HG03575 (cell line): ENCODE data around the gene EPHB4.

Source experiments
- ATAC-seq: cut with Tn5 transposase; IDR thresholded peaks from one replicate; pipeline ENCODE4 v1.9.1; 2021; ENCODE audit not compliant: unreplicated experiment, insufficient number of reproducible peaks, low FRiP score; ENCODE audit errors: extremely low read depth

Gene EPHB4

DNA sequence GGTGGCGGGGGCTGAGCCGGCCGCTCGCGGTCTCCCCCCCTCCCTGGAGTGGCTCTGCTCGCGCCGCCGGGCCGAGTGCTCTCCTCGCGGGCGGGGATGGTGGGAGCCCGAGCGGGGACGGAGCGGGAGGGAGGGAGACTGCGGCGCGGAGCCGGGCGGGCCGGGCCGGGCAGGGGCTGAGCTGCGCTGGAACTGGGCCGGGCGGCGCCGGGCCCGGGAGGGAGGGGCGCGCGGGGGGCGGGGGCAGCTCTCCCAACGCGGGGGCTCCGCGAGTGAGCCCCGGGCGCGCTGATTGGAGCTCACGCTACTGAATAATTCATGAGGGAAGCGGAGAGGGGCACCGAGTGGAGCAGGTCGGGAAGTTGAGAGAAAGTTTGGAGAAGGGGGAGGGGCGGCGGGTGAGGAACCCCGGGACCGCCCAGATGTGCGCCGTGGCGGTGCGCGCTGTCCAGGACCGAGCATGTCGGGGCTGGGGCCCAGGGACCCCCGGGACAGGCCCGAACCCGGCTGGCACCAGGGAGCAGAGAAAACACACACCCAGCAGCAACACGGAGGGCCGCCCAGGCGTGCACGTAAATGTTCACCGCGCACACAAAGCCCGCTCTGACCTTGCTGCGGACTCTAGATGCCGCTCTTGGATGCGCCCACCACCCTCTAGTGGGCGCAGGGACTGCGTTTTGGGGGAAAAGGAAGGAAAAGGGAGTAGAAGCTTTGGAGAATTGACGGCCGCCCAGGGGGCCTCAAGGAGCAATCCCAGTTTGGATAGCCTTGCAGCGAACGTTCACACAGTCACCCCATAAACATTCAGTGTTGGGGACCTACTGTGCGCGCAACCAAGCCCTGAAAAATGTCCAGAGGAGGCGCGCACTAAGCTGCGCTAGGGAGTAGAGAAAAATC is at the start of gene EPHB4:
Gene EPHB4, minus strand, starts transcription at position 194 of the 897 bp plus-strand sequence. CDS start 493 bp downstream, outside the sequence.
- no peak for ATAC-seq

GRCh38 chr7:100875356-100875751 is 48.0 kb upstream of the EPHB4 start:
- ATAC-seq, result no peak

GRCh38 chr7:100874577-100875355 is 47.4 kb upstream of the EPHB4 start, which contains the start of gene SRRT:
SRRT (plus strand) TSS chr7:100875103; CDS start chr7:100875591, 488 bp downstream.
- no peak for ATAC-seq

GRCh38 chr7:100874300-100874576 is 46.9 kb upstream of the EPHB4 start:
- ATAC-seq, result no peak

GRCh38 chr7:100873599-100874299 is 46.4 kb upstream of the EPHB4 start:
- no peak for ATAC-seq

GRCh38 chr7:100867776-100868485 is 40.6 kb upstream of the EPHB4 start:
- no peak for ATAC-seq

- ATAC-seq, result no peak
These were observed 39.9 kb upstream of the EPHB4 start, which contains the start of gene TRIP6 for GRCh38 chr7:100867040-100867775. TRIP6 (plus strand) TSS chr7:100867387; CDS start chr7:100867498, 111 bp downstream.

DNA sequence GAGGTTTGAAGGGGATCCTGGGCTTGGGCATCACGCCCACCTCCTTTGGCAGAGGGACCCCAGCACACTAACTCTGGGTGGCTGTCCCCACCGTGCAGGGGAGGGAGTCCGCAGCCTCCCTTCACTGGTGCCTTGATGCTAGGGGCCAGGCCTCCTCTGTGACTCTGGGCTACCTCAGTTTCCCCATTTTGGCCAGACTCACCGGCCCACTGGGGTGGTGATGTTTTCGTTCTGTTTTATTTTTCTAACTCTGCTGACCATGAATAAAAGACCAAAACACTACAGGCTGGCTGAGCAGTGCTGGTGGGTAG is 39.4 kb upstream of the EPHB4 start:
- no peak for ATAC-seq

DNA sequence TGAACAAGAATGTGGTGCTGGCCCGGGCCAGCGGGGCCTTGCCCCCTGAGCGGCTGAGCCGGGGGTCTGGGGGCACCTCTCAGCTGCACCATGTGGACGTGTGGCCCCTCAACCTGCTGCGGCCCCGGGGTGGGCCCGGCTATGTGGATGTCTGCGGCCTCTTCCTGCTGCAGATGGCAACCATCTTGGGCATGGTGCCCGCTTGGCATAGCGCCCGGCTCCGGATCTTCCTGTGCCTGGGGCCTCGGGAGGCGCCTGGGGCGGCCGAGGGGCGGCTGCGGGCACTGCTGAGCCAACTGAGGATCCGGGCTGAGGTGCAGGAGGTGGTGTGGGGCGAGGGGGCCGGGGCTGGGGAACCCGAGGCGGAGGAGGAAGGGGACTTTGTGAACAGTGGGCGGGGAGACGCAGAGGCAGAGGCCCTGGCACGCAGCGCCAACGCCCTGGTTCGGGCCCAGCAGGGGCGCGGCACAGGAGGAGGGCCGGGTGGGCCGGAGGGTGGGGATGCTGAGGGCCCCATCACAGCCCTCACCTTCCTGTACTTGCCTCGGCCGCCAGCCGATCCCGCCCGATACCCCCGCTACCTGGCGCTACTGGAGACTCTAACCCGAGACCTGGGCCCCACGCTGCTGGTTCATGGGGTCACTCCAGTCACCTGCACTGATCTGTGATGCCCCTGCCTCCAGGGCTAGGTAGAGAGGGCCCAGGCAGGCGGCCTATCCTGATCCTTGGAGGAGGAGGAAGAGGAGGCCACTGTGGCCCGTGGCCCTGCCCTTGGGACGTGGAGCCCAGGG is 38.8 kb upstream of the EPHB4 start:
- no peak for ATAC-seq

DNA sequence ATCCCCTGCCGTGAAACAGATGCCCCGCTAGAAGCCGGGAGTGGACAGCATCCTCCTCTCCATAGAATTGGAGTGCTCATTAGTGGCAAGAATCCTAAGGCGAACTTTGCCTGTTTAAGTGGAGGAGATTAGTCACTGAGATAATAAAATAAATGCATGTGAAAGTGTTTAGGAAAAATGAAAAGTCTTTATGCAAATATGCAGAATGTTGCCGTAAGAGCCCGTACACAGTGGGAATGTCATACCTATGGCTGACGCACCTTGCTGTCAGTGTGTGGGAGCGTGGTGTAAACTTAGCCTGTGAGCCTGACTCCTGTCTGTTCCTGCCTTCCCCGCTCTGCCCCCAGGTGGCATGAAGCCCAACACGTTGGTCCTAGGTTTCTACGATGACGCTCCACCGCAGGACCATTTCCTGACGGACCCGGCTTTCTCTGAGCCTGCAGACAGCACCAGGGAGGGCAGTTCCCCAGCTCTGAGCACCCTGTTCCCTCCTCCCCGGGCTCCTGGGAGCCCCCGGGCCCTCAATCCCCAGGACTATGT is 38.1 kb upstream of the EPHB4 start:
- ATAC-seq, result no peak

- ATAC-seq, result no peak
These were observed 37.0 kb upstream of the EPHB4 start for GRCh38 chr7:100864263-100864845.

DNA sequence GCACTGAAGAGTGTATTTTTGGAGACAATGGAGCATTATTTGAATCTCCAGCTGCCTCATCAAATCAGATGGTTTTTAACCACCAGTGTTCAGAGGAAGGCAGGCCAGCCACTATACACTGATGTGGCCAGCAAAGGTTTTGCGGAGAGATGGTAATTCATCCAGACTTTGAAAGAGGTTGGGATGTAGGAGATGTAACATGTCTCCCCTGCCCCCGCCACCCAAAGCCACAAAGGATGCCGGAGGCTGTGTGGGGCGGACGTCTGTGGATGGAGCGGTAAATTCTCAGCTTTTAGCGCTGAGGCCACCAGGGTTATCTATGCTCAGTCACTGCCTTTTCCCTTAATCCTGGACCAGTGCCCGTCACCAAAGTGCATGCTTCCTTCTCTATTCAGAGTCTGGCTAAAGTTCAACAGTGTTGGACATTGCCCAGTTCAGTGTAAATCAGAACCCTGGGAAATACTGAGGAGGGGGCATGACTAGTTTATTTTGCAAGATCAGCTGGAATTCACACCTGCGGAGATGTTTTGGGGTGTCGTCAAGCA is 36.2 kb upstream of the EPHB4 start:
- no peak for ATAC-seq

DNA sequence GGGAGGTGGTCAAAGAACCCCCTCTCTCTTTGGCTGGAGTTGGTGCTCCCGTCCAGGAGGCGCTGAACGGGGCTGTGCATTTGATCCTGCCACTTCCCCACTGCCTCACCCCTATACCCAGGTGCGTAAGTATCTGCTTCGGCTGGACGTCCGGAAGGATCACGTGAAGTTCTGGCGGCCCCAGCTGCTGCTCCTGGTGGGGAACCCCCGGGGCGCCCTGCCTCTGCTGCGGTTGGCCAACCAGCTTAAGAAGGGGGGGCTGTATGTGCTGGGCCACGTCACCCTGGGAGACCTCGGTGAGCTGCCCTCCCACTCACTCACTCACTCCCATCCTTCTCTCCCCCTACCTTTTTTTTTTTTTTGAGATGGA is 34.3 kb upstream of the EPHB4 start:
- no peak for ATAC-seq

DNA sequence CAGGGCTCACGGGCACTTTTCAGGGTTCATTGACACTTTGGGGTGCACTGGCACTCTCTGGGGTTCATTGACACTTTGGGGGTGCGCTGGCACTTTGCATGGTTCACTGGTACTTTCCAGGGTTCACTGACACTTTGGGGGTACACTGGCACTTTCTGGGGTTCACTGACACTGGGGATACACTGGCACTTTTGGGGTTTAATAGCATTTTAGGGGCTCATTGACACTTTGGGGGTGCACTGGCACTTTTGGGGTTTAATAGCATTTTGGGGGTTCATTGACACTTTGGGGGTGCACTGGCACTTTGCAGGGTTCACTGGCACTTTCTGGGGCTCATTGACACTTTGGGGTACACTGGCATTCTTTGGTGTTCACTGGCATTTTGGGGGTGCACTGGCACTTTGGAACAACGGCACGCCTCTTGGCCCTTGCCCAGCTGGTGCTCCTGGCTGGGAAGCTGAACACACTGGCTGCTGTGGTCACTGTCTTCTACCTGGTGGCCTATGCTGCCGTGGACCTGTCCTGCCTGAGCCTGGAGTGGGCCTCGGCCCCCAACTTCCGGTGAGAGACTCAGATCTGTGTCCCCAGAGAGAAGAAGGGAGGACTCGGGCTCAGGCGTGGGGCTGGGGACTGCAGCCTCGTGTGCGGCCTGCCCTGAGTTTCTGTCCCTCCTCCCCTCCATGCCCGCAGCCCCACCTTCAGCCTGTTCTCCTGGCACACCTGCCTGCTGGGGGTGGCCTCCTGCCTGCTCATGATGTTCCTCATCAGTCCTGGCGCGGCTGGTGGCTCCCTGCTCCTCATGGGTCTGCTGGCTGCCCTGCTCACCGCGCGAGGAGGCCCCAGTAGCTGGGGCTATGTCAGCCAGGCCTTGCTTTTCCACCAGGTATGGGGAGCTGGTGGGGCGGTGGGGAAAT is 33.6 kb upstream of the EPHB4 start:
- no peak for ATAC-seq

DNA sequence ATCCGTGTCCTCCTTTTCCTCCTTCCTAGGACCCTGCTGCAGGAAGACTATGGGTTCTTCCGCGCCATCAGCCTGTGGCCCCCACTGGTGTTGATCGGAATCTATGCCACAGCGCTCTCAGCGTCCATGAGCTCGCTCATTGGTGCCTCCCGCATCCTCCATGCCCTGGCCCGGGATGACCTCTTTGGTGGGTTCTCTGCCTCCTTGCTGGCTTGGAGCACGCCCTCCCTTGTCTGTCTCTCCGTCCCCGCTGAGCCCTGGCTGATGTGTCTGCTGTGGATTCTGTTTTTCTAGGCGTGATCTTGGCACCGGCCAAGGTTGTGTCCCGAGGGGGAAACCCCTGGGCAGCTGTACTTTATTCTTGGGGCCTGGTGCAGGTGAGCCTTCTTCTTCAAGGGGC is 32.5 kb upstream of the EPHB4 start:
- ATAC-seq, result no peak

GRCh38 chr7:100856871-100857282 is 29.6 kb upstream of the EPHB4 start:
- ATAC-seq, result no peak
